ENCODE data around the gene CCR1.

CCR1 gene

GRCh38 chr3:46208167-46208704 is at the start of gene CCR1:
Gene CCR1, minus strand, starts transcription at chr3:46208313. Its CDS starts 4,000 bp downstream, at chr3:46204313.
- H3K4me3 ChIP-seq (ENCODE audit: control insufficient read depth, low read depth, low read length) = no peak within 1 kb of the TSS
- peak; percentile 85 for TF ChIP-seq CTCF (conservative IDR thresholded peaks at IDR 0.05; ENCODE audit: control insufficient read depth, insufficient read depth, low read depth, low read length)
- peak; percentile 65 for DNase-seq (ENCODE audit: low read depth)

GRCh38 chr3:46252980-46253379 is 44.9 kb upstream of the CCR1 start:
- TF ChIP-seq CTCF (conservative IDR thresholded peaks at IDR 0.05; ENCODE audit: control insufficient read depth, insufficient read depth, low read depth, low read length) = no peak
- DNase-seq (ENCODE audit: low read depth) = no peak
- no peak overlapping the region for H3K4me3 ChIP-seq (ENCODE audit: control insufficient read depth, low read depth, low read length)

GRCh38 chr3:46245146-46245545 is 37.0 kb upstream of the CCR1 start:
- no peak overlapping the region for H3K4me3 ChIP-seq (ENCODE audit: control insufficient read depth, low read depth, low read length)
- no peak for DNase-seq (ENCODE audit: low read depth)
- TF ChIP-seq CTCF (conservative IDR thresholded peaks at IDR 0.05; ENCODE audit: control insufficient read depth, insufficient read depth, low read depth, low read length) = no peak

- TF ChIP-seq CTCF (conservative IDR thresholded peaks at IDR 0.05; ENCODE audit: control insufficient read depth, insufficient read depth, low read depth, low read length) = no peak
- DNase-seq (ENCODE audit: low read depth) = peak; percentile 44
- H3K4me3 ChIP-seq (ENCODE audit: control insufficient read depth, low read depth, low read length) = no peak overlapping the region
Observed at GRCh38 chr3:46243560-46243959, 35.4 kb upstream of the CCR1 start.

GRCh38 chr3:46242120-46242519 is 34.0 kb upstream of the CCR1 start, which contains the start of gene CCR3:
Gene CCR3, plus strand, starts transcription at chr3:46242460. Its CDS starts 22,699 bp downstream, at chr3:46265159.
- no peak for TF ChIP-seq CTCF (conservative IDR thresholded peaks at IDR 0.05; ENCODE audit: control insufficient read depth, insufficient read depth, low read depth, low read length)
- no peak for DNase-seq (ENCODE audit: low read depth)
- H3K4me3 ChIP-seq (ENCODE audit: control insufficient read depth, low read depth, low read length) = no peak within 1 kb of the TSS

GRCh38 chr3:46239952-46240351 is 31.8 kb upstream of the CCR1 start:
- no peak for TF ChIP-seq CTCF (conservative IDR thresholded peaks at IDR 0.05; ENCODE audit: control insufficient read depth, insufficient read depth, low read depth, low read length)
- DNase-seq (ENCODE audit: low read depth) = no peak
- H3K4me3 ChIP-seq (ENCODE audit: control insufficient read depth, low read depth, low read length) = no peak overlapping the region

All from fibroblast of mammary gland (primary cell).